ENCODE measurements around the gene FAM219A.
"Not testable (repeated sequence)": the region's sequence is repeated elsewhere in the genome, so short reads cannot be mapped to it uniquely, and the experiment has no call there.

Gene FAM219A

GRCh38 chr9:34482746-34483145 lies 24.4 kb upstream of the FAM219A start:
- not testable (repeated sequence) for DNase-seq

GRCh38 chr9:34481620-34482019 lies 23.2 kb upstream of the FAM219A start:
- not testable (repeated sequence) for DNase-seq

GRCh38 chr9:34479431-34479866 lies 21.1 kb upstream of the FAM219A start:
- DNase-seq = no peak

GRCh38 chr9:34477541-34477940 lies 19.2 kb upstream of the FAM219A start:
- no peak for DNase-seq

- DNase-seq = no peak
These were observed 16.7 kb upstream of the FAM219A start for GRCh38 chr9:34475097-34475496.

GRCh38 chr9:34465468-34465867 lies 7.1 kb upstream of the FAM219A start:
- DNase-seq = no peak

- DNase-seq = no peak
These were observed 6.2 kb upstream of the FAM219A start for GRCh38 chr9:34464571-34464970.

- DNase-seq = no peak
These were observed 5.5 kb upstream of the FAM219A start for GRCh38 chr9:34463901-34464232.

- DNase-seq = no peak
These were observed 4.9 kb upstream of the FAM219A start for GRCh38 chr9:34463098-34463900.

- DNase-seq = no peak
These were observed 1.6 kb upstream of the FAM219A start for GRCh38 chr9:34459941-34460340.

GRCh38 chr9:34459356-34459755 lies 986 bp upstream of the FAM219A start:
- no peak for DNase-seq

- no peak for DNase-seq
These were observed 580 bp upstream of the FAM219A start for GRCh38 chr9:34458959-34459340.

- DNase-seq = no peak
These were observed 931 bp downstream of the FAM219A start for GRCh38 chr9:34457266-34458012.

- no peak for DNase-seq
These were observed 1.6 kb downstream of the FAM219A start for GRCh38 chr9:34456746-34457145.

- DNase-seq = no peak
These were observed 2.2 kb downstream of the FAM219A start for GRCh38 chr9:34456151-34456550.

GRCh38 chr9:34454571-34455065 lies 3.8 kb downstream of the FAM219A start:
- DNase-seq = no peak

GRCh38 chr9:34452568-34452967 lies 5.8 kb downstream of the FAM219A start:
- no peak for DNase-seq

- DNase-seq = no peak
These were observed 6.8 kb downstream of the FAM219A start for GRCh38 chr9:34451545-34451944.

- no peak for DNase-seq
These were observed 7.2 kb downstream of the FAM219A start for GRCh38 chr9:34451135-34451534.

- DNase-seq = no peak
These were observed 7.7 kb downstream of the FAM219A start for GRCh38 chr9:34450644-34451043.

- no peak for DNase-seq
These were observed 11.4 kb downstream of the FAM219A start for GRCh38 chr9:34446951-34447350.

- DNase-seq = no peak
These were observed 11.9 kb downstream of the FAM219A start for GRCh38 chr9:34446468-34446891.

- no peak for DNase-seq
These were observed 14.4 kb downstream of the FAM219A start for GRCh38 chr9:34443976-34444375.

GRCh38 chr9:34443533-34443932 lies 14.8 kb downstream of the FAM219A start:
- DNase-seq = no peak
